Colonic mucosa (tissue), 4 donors: ENCODE data around the gene AK9. TPM values are rescaled to one million over a fixed set of nuclear protein-coding genes. Genes with fewer than 3 reads are reported as not detected.

Experiments used
- DNase-seq: peaks from one replicate; pipeline ENCODE4 v3.0.0-alpha.2; 2020
- H3K27ac ChIP-seq: fragments of 200-600 bp; one replicate; pipeline ENCODE4 v1.8.0; 2021
- H3K27me3 ChIP-seq: fragments of 200-600 bp; one replicate; pipeline ENCODE4 v1.8.0; 2021
- H3K36me3 ChIP-seq: fragments of 200-600 bp; one replicate; pipeline ENCODE4 v1.8.0; 2021
- H3K4me1 ChIP-seq: fragments of 200-600 bp; one replicate; pipeline ENCODE4 v1.8.0; 2021; ENCODE audit warnings: mild to moderate bottlenecking
- H3K4me3 ChIP-seq: fragments of 200-600 bp; one replicate; pipeline ENCODE4 v1.8.0; 2021
- H3K9ac ChIP-seq, 2 donors: one replicate each; pipeline ENCODE4 v1.7.0; 2013; ENCODE audit warnings: control low read depth in 2 of 2, low read depth in 2 of 2, low read length in 2 of 2
- H3K9me3 ChIP-seq: fragments of 200-600 bp; one replicate; pipeline ENCODE4 v1.8.0; 2021
- intact Hi-C: fragments of 100-400 bp; cut with DNase I; formaldehyde crosslinking; loops from one replicate; pipeline ENCODE4 v1.14.1; 2022
- total RNA-seq, 2 donors: library from RNA; stranded (reverse); fragmentation: NEBNext Ultra II Directional in 1 of 2; extraction: Animal tissue kit (Norgen Biotek cat#: 25700) in 1 of 2; gene quantifications; one replicate each; pipeline ENCODE4 v1.2.1, GENCODE V29; 2021
- TF ChIP-seq, protein P1 (sequence below): fragments of 200-600 bp; IDR thresholded peaks from one replicate; pipeline ENCODE4 v1.8.0; 2022; ENCODE audit warnings: antibody characterized with exemption, mild to moderate bottlenecking
- donor health status: healthy.
- donor health status: DM: no; HTN: no; CAD: no.
- donor health status: DM: no; HTN: no; CAD: no.

The AK9 gene
- total RNA-seq, 2 donors from 2014 or later, result 5.6 to 5.7 TPM

DNA sequence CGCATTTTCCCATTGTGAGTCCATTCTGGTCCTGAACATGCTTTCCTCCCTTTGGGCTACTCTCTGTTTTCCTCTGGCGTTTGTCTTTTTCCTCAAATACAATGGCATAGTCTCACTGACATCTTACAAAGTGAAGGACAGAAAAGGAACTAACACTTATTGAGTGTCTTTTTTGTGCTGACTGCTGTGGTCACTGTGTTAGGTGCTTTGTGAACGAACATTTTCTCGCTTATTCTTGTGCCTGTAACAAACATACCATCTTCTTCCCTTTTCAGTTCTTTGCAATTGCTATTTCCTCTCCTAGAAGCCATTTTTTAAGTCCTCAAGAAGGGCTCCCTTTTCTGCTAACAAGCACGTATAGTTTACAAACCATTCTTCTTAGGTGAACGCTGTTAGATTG lies 15.5 kb upstream of the AK9 start:
- no peak for DNase-seq
- intact Hi-C loops, result loop anchor here (5.0 kb wide), 1 partner anchor 686 kb away; no protein-coding TSS in a partner anchor

DNA sequence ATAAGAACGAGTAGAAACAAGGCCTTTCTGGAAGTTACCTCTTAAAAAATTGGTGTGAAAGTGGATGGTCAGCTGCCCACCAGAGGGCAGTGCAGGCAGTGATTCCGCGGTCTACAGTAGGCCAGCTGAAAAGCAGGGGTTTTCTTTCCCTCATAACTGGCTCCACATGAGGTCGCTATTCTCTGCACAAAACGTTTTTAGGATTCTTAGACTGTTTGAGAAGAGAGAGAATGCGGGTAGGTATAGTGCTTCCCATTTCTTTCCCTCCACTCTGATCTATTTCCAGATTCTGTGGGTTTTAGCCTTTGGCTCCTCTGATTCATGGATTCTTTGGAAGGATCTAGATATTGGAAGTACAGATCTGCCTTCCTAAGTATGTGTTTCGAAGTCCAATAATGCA lies 14.3 kb upstream of the AK9 start:
- H3K9me3 ChIP-seq, result no peaks in the 10 kb centered on the region

More for the DNA sequence above, 15.5 kb upstream of the AK9 start:
- Histone ChIP-seq H3K27me3 (no peaks in the 10 kb centered on the region), H3K9ac (no peak overlapping the region), H3K4me1 (no peaks in the 10 kb centered on the region), H3K9me3 (no peaks in the 10 kb centered on the region), H3K27ac (no peak overlapping the region), H3K4me3 (no peak overlapping the region), H3K36me3 (no peaks in the 10 kb centered on the region)
- TF ChIP-seq, protein P1, sequence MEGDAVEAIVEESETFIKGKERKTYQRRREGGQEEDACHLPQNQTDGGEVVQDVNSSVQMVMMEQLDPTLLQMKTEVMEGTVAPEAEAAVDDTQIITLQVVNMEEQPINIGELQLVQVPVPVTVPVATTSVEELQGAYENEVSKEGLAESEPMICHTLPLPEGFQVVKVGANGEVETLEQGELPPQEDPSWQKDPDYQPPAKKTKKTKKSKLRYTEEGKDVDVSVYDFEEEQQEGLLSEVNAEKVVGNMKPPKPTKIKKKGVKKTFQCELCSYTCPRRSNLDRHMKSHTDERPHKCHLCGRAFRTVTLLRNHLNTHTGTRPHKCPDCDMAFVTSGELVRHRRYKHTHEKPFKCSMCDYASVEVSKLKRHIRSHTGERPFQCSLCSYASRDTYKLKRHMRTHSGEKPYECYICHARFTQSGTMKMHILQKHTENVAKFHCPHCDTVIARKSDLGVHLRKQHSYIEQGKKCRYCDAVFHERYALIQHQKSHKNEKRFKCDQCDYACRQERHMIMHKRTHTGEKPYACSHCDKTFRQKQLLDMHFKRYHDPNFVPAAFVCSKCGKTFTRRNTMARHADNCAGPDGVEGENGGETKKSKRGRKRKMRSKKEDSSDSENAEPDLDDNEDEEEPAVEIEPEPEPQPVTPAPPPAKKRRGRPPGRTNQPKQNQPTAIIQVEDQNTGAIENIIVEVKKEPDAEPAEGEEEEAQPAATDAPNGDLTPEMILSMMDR, result no peak

GRCh38 chr6:109702791-109703190 lies 11.8 kb upstream of the AK9 start:
- no peaks in the 10 kb centered on the region for H3K4me1 ChIP-seq
- no peak overlapping the region for H3K27ac ChIP-seq
- TF ChIP-seq, protein P1, result no peak
- H3K9ac ChIP-seq, result no peak overlapping the region
- no peak overlapping the region for H3K4me3 ChIP-seq
- H3K9me3 ChIP-seq, result no peaks in the 10 kb centered on the region
- intact Hi-C loops, result loop anchor here (2.0 kb wide), 1 partner anchor 338 kb away; no protein-coding TSS in a partner anchor
- DNase-seq, result no peak
- H3K27me3 ChIP-seq, result no peaks in the 10 kb centered on the region
- H3K36me3 ChIP-seq, result no peaks in the 10 kb centered on the region

More for the DNA sequence above, 14.3 kb upstream of the AK9 start:
- intact Hi-C loops, result loop anchor here (5.0 kb wide), 1 partner anchor 687 kb away; no protein-coding TSS in a partner anchor
- Histone ChIP-seq H3K4me1 (no peaks in the 10 kb centered on the region), H3K27me3 (no peaks in the 10 kb centered on the region), H3K9ac (no peak overlapping the region), H3K36me3 (no peaks in the 10 kb centered on the region), H3K27ac (no peak overlapping the region), H3K4me3 (no peak overlapping the region)
- DNase-seq, result peak; percentile 84
- TF ChIP-seq, protein P1, result peak; percentile 93

DNA sequence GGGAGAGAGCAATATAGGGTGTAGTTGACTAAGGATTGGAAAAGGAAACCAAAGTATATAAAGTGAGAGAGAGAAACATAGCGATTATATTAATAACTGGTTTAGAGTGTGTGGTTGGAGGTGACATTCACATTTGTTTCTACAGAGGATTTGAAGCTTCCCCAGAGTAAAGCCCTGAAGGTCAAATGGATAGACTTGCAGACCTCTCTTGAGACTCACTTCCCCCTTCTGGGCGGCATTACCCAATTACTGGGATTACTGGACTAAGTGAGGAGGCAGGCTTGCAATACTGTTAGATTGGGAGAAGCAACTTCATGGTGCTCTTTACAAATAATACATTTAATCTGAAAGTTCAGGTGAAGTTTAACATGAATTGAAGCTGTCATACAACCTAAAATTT lies 10.8 kb upstream of the AK9 start:
- Histone ChIP-seq H3K36me3 (no peaks in the 10 kb centered on the region), H3K27ac (no peak overlapping the region), H3K4me1 (no peaks in the 10 kb centered on the region), H3K9ac (no peak overlapping the region), H3K27me3 (no peaks in the 10 kb centered on the region), H3K9me3 (no peaks in the 10 kb centered on the region), H3K4me3 (no peak overlapping the region)
- intact Hi-C loops, result loop anchor here (2.0 kb wide), 1 partner anchor 339 kb away; no protein-coding TSS in a partner anchor
- no peak for DNase-seq
- TF ChIP-seq, protein P1, result no peak

DNA sequence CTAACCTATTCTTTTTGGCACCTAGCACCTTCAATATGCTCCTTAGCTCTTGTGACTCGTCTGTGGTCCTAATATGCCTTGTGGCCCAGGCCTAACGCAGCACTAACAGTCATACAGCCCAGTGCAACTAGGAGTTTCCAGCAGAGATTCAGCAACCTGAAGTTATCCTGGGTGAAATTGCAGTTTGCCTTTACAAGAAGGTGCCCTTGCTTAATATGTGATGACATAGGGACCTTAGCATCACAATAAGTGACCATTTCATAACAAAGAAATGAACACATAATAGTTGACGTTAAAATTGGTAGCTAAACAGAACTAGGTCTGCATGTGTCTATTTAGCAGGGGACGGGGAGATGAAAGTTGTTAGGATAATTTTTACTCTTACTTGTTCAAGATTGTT lies 10.2 kb upstream of the AK9 start:
- Histone ChIP-seq H3K9me3 (no peaks in the 10 kb centered on the region), H3K27ac (no peak overlapping the region), H3K9ac (no peak overlapping the region), H3K4me1 (no peaks in the 10 kb centered on the region), H3K27me3 (no peaks in the 10 kb centered on the region), H3K36me3 (no peaks in the 10 kb centered on the region), H3K4me3 (no peak overlapping the region)
- intact Hi-C loops, result no loop called here
- TF ChIP-seq, protein P1, result no peak
- DNase-seq, result no peak
